ENCODE measurements around the gene RASGRP4.

Gene RASGRP4

GRCh38 chr19:38452430-38453366 lies 26.7 kb upstream of the RASGRP4 start:
- no peak overlapping the region for H3K27ac ChIP-seq
- H3K36me3 ChIP-seq: no peaks in the 10 kb centered on the region
- H3K27me3 ChIP-seq: no peaks in the 10 kb centered on the region
- H3K4me1 ChIP-seq: no peaks in the 10 kb centered on the region
- intact Hi-C loops (cut with DNase I; ENCODE audit: low total_unique reads): no loop called here
- no peaks in the 10 kb centered on the region for H3K9me3 ChIP-seq
- DNase-seq: no peak
- no peak for TF ChIP-seq CTCF (IDR thresholded peaks at IDR 0.05)
- H3K4me3 ChIP-seq: no peak overlapping the region

- no peaks in the 10 kb centered on the region for H3K9me3 ChIP-seq
- H3K27me3 ChIP-seq: no peaks in the 10 kb centered on the region
- intact Hi-C loops (cut with DNase I; ENCODE audit: low total_unique reads): no loop called here
- no peak for TF ChIP-seq CTCF (IDR thresholded peaks at IDR 0.05)
- no peak overlapping the region for H3K4me3 ChIP-seq
- no peaks in the 10 kb centered on the region for H3K36me3 ChIP-seq
- H3K4me1 ChIP-seq: no peaks in the 10 kb centered on the region
- H3K27ac ChIP-seq: no peak overlapping the region
- DNase-seq: no peak
Observed at GRCh38 chr19:38451629-38452028, 25.6 kb upstream of the RASGRP4 start.

GRCh38 chr19:38451036-38451435 lies 25.0 kb upstream of the RASGRP4 start:
- Histone ChIP-seq H3K4me3 (no peak overlapping the region), H3K9me3 (no peaks in the 10 kb centered on the region), H3K27me3 (no peaks in the 10 kb centered on the region), H3K4me1 (no peaks in the 10 kb centered on the region), H3K27ac (no peak overlapping the region), H3K36me3 (no peaks in the 10 kb centered on the region)
- intact Hi-C loops (cut with DNase I; ENCODE audit: low total_unique reads): no loop called here
- DNase-seq: no peak
- no peak for TF ChIP-seq CTCF (IDR thresholded peaks at IDR 0.05)

- H3K36me3 ChIP-seq: no peaks in the 10 kb centered on the region
- DNase-seq: no peak
- intact Hi-C loops (cut with DNase I; ENCODE audit: low total_unique reads): no loop called here
- no peak for TF ChIP-seq CTCF (IDR thresholded peaks at IDR 0.05)
- H3K27me3 ChIP-seq: no peaks in the 10 kb centered on the region
- no peaks in the 10 kb centered on the region for H3K4me1 ChIP-seq
- H3K9me3 ChIP-seq: no peaks in the 10 kb centered on the region
- H3K27ac ChIP-seq: no peak overlapping the region
- no peak overlapping the region for H3K4me3 ChIP-seq
Observed at GRCh38 chr19:38449518-38449917, 23.5 kb upstream of the RASGRP4 start.

- Histone ChIP-seq H3K36me3 (no peaks in the 10 kb centered on the region), H3K9me3 (no peaks in the 10 kb centered on the region), H3K27me3 (no peaks in the 10 kb centered on the region), H3K4me3 (no peak overlapping the region), H3K27ac (no peak overlapping the region), H3K4me1 (no peaks in the 10 kb centered on the region)
- intact Hi-C loops (cut with DNase I; ENCODE audit: low total_unique reads): no loop called here
- no peak for DNase-seq
- no peak for TF ChIP-seq CTCF (IDR thresholded peaks at IDR 0.05)
Observed at GRCh38 chr19:38448225-38448624, 22.2 kb upstream of the RASGRP4 start.
